ENCODE results near the gene RTN4. TPM values are rescaled to one million over a fixed set of nuclear protein-coding genes. Genes with fewer than 3 reads are reported as not detected.
"Not testable (repeated sequence)": the region's sequence is repeated elsewhere in the genome, so short reads cannot be mapped to it uniquely, and the experiment has no call there.

RTN4 gene
- total RNA-seq, 1 donor from 2014 or later, result 414 TPM

DNA sequence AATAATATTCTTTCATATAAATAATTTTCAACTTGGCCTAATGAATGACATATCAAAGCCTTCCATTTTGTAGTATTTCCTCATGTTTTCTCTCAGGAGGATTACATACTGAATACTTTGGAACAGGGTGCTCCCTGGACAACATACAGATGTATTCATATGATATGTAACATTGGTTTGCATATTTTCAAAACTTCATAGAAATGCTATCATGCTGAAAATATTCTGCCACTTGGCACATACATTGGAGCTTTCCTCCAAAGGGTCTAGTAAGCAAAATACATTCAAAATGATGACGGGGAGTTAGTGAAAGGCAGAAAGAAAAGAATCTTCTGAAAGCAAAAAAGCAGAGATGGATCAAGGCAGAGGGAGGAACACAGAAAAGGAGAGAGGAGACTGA, 38.1 kb upstream of the RTN4 start:
- Histone ChIP-seq H3K9me3 (ENCODE audit: control insufficient read depth in 3 of 3, low read length in 3 of 3) (no peaks in the 10 kb centered on the region), H3K27ac (ENCODE audit: low read depth, low read length) (no peak overlapping the region), H3K4me1 (ENCODE audit: control insufficient read depth in 3 of 3, insufficient read depth in 3 of 3, low read length in 3 of 3) (no peaks in the 10 kb centered on the region), H3K36me3 (ENCODE audit: control insufficient read depth in 3 of 3, insufficient read depth in 3 of 3, low read length in 3 of 3) (no peaks in the 10 kb centered on the region), H3K9ac (ENCODE audit: low read depth in 1 of 3, low read length in 3 of 3) (no peak overlapping the region), H3K27me3 (ENCODE audit: control insufficient read depth in 3 of 3, insufficient read depth in 3 of 3, low read length in 3 of 3) (no peaks in the 10 kb centered on the region), H3K4me3 (ENCODE audit: low read length in 3 of 3) (no peak overlapping the region)

DNA sequence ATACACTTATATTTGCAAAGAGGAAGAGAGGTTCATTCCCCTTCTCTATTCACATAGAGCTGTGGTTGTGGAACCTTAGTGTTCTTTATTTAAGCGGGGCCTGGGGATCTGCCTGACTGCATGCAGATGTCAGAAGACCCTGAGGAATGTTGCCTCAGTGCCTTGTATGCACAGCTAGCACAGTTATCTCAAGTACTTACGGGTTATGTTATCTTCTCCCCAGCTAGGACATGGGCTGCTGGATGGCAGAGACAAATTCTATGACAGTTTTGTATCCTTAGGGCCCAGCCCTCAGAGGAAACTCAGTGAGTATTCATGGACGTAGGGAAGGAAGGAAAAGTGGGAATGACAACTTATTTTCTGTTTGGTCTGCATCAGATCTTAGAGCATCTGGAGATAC, 37.7 kb upstream of the RTN4 start:
- H3K4me3 ChIP-seq (ENCODE audit: low read length in 3 of 3), result no peak overlapping the region
- no peak overlapping the region for H3K9ac ChIP-seq (ENCODE audit: low read depth in 1 of 3, low read length in 3 of 3)
- no peaks in the 10 kb centered on the region for H3K27me3 ChIP-seq (ENCODE audit: control insufficient read depth in 3 of 3, insufficient read depth in 3 of 3, low read length in 3 of 3)
- no peak overlapping the region for H3K27ac ChIP-seq (ENCODE audit: low read depth, low read length)
- no peaks in the 10 kb centered on the region for H3K4me1 ChIP-seq (ENCODE audit: control insufficient read depth in 3 of 3, insufficient read depth in 3 of 3, low read length in 3 of 3)
- no peaks in the 10 kb centered on the region for H3K9me3 ChIP-seq (ENCODE audit: control insufficient read depth in 3 of 3, low read length in 3 of 3)
- no peaks in the 10 kb centered on the region for H3K36me3 ChIP-seq (ENCODE audit: control insufficient read depth in 3 of 3, insufficient read depth in 3 of 3, low read length in 3 of 3)

DNA sequence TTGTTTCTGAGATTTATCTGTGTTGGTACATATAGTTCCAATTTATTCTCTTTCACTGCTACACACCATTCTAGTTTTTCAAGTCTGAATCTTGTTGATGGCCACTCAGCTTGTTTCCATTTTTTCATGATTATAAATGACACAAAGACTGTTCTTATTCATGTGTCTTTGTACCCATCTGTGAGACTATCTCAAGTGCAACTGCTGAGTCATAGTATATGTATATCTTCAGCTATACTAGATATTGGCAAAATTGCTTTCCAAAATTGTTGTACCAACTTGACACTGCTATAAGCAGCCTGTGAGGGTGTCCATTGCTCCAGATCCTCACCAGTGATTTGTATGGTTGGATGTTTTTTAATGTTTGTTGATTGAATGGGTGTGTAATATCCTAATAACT, 37.2 kb upstream of the RTN4 start:
- H3K27me3 ChIP-seq (ENCODE audit: control insufficient read depth in 3 of 3, insufficient read depth in 3 of 3, low read length in 3 of 3), result no peaks in the 10 kb centered on the region
- H3K36me3 ChIP-seq (ENCODE audit: control insufficient read depth in 3 of 3, insufficient read depth in 3 of 3, low read length in 3 of 3), result no peaks in the 10 kb centered on the region
- H3K4me3 ChIP-seq (ENCODE audit: low read length in 3 of 3), result no peak overlapping the region
- no peaks in the 10 kb centered on the region for H3K4me1 ChIP-seq (ENCODE audit: control insufficient read depth in 3 of 3, insufficient read depth in 3 of 3, low read length in 3 of 3)
- no peak overlapping the region for H3K9ac ChIP-seq (ENCODE audit: low read depth in 1 of 3, low read length in 3 of 3)
- H3K27ac ChIP-seq (ENCODE audit: low read depth, low read length), result no peak overlapping the region
- H3K9me3 ChIP-seq (ENCODE audit: control insufficient read depth in 3 of 3, low read length in 3 of 3), result no peaks in the 10 kb centered on the region

DNA sequence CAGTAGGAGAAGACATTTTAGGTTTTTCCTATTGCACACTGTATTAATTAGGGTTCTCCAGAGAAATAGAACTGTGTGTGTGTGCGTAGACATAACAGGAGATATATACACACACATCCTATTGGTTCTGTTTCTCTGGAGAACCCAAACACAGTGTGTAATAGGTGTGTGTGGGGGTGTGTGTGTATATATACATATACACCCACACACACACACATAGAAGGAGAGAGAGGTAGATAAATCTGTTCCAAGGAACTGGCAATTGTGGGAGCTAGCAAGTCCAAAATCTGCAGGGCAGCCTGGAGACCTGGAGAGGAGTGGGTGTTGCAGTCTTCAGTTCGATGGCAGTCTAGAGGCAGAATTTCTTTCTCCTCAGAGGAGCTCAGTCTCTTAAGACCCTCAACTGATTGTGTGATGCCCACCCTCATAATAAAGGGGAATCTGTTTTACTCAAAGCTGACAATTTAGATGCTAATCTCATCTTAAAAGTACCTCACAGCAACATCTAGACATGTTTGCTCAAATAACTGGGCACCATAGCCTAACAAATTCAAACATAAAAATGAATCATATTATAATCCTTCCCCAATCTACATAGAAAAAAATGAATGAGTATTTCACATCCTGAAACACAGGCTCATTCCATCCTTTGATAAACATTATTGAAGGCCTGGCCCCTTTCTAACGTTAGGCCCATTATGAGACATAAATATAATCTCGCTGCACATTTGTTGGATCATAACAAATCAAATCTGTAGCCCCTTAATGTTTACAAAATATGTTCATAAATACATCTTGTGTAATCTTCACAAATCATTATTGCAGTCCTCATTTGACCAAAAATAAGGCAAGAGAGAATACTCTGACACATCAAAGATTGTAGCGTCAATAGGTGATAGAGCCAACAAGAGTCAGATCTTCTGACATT, 35.1 kb upstream of the RTN4 start:
- Histone ChIP-seq H3K27ac (ENCODE audit: low read depth, low read length) (no peak overlapping the region), H3K27me3 (ENCODE audit: control insufficient read depth in 3 of 3, insufficient read depth in 3 of 3, low read length in 3 of 3) (no peaks in the 10 kb centered on the region), H3K4me1 (ENCODE audit: control insufficient read depth in 3 of 3, insufficient read depth in 3 of 3, low read length in 3 of 3) (no peaks in the 10 kb centered on the region), H3K9me3 (ENCODE audit: control insufficient read depth in 3 of 3, low read length in 3 of 3) (no peaks in the 10 kb centered on the region), H3K36me3 (ENCODE audit: control insufficient read depth in 3 of 3, insufficient read depth in 3 of 3, low read length in 3 of 3) (no peaks in the 10 kb centered on the region), H3K9ac (ENCODE audit: low read depth in 1 of 3, low read length in 3 of 3) (no peak overlapping the region), H3K4me3 (ENCODE audit: low read length in 3 of 3) (no peak overlapping the region)

DNA sequence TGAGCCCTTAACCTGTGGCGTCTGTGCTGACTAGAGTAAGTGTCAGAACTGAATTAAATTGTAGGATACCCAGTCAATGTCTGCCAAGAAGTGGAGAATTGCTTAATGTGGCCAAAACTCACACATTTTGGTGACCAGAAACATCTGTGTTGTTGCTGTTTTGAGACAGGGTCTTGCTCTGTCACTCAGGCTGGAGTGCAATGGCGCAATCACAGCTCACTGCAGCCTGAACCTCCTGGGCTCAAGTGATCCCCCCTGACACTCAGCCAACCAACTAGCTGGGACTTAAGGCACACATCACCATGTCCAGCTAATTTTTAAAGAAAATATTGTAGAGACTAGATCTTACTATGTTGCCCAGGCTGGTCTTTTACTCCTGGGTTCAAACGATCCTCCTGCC, 34.4 kb upstream of the RTN4 start:
- no peaks in the 10 kb centered on the region for H3K4me1 ChIP-seq (ENCODE audit: control insufficient read depth in 3 of 3, insufficient read depth in 3 of 3, low read length in 3 of 3)
- H3K9ac ChIP-seq (ENCODE audit: low read depth in 1 of 3, low read length in 3 of 3), result no peak overlapping the region
- no peaks in the 10 kb centered on the region for H3K9me3 ChIP-seq (ENCODE audit: control insufficient read depth in 3 of 3, low read length in 3 of 3)
- H3K27ac ChIP-seq (ENCODE audit: low read depth, low read length), result no peak overlapping the region
- no peaks in the 10 kb centered on the region for H3K36me3 ChIP-seq (ENCODE audit: control insufficient read depth in 3 of 3, insufficient read depth in 3 of 3, low read length in 3 of 3)
- no peak overlapping the region for H3K4me3 ChIP-seq (ENCODE audit: low read length in 3 of 3)
- no peaks in the 10 kb centered on the region for H3K27me3 ChIP-seq (ENCODE audit: control insufficient read depth in 3 of 3, insufficient read depth in 3 of 3, low read length in 3 of 3)

DNA sequence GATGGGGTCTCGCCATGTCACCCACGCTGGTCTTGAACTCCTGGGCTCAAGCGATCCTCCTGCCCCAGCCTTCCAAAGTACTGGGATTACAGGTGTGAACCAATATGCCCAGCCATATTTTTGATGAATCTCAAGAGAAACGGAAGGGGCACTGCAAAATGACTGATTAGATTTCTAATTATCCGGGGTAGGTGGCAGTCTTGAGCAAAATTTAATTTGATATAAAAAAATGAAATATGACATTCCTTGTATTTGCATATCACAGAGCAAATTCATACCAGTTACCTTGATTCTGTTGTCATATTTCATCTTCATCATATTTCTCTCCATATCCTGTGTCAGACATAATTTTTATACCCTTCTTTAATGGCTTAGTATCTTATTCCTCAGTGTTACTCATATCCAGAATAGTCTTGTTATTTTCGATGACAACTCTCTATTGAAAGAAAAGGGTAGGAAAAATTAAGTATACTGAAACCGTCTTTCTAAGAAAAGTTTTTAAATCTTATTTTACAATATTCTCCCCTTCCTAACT, 30.0 kb upstream of the RTN4 start:
- no peaks in the 10 kb centered on the region for H3K36me3 ChIP-seq (ENCODE audit: control insufficient read depth in 3 of 3, insufficient read depth in 3 of 3, low read length in 3 of 3)
- H3K27me3 ChIP-seq (ENCODE audit: control insufficient read depth in 3 of 3, insufficient read depth in 3 of 3, low read length in 3 of 3), result no peaks in the 10 kb centered on the region
- no peak overlapping the region for H3K27ac ChIP-seq (ENCODE audit: low read depth, low read length)

DNA sequence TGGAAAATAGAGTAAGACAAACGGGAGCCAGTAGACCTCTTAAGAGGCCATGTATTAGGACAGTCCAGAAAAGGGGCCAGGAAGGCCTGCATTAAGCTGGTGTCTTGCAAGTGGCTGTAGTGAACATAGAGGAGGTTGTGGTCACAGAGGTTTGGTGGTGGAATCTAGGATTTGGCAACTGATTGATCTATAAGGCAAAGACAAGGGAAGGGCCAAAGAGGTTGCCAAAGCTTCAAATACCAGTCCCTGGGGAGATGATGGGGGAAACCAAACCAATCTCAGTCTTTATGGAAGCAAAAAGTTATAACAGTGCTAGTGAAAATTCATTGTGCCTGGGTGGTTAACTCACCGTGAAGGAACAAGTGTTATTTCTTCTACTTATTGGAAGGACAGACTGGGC, 28.7 kb upstream of the RTN4 start:
- Histone ChIP-seq H3K27me3 (ENCODE audit: control insufficient read depth in 3 of 3, insufficient read depth in 3 of 3, low read length in 3 of 3) (no peaks in the 10 kb centered on the region), H3K9ac (ENCODE audit: low read depth in 1 of 3, low read length in 3 of 3) (no peak overlapping the region), H3K36me3 (ENCODE audit: control insufficient read depth in 3 of 3, insufficient read depth in 3 of 3, low read length in 3 of 3) (no peaks in the 10 kb centered on the region), H3K4me1 (ENCODE audit: control insufficient read depth in 3 of 3, insufficient read depth in 3 of 3, low read length in 3 of 3) (no peaks in the 10 kb centered on the region), H3K27ac (ENCODE audit: low read depth, low read length) (no peak overlapping the region), H3K4me3 (ENCODE audit: low read length in 3 of 3) (no peak overlapping the region), H3K9me3 (ENCODE audit: control insufficient read depth in 3 of 3, low read length in 3 of 3) (no peaks in the 10 kb centered on the region)

More for the DNA sequence above, 30.0 kb upstream of the RTN4 start:
- H3K4me3 ChIP-seq (ENCODE audit: low read length in 3 of 3), result no peak overlapping the region
- H3K9ac ChIP-seq (ENCODE audit: low read depth in 1 of 3, low read length in 3 of 3), result no peak overlapping the region
- no peaks in the 10 kb centered on the region for H3K4me1 ChIP-seq (ENCODE audit: control insufficient read depth in 3 of 3, insufficient read depth in 3 of 3, low read length in 3 of 3)
- no peaks in the 10 kb centered on the region for H3K9me3 ChIP-seq (ENCODE audit: control insufficient read depth in 3 of 3, low read length in 3 of 3)

DNA sequence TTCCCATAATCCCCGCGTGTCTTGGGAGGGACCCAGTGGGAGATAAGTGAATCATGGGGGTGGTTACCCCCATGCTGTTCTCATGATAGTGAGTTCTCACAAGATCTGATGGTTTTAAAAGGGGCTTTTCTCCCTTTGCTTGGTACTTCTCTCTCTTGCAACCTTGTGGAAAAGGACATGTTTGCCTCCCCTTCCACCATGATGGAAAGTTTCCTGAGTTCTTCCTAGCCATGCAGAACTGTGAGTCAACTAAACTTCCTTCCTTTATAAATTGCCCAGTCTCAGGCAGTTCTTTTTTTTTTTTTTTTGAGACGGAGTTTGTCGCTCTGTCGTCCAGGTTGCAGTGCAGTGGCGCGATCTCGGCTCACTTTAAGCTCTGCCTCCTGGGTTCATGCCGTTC, 26.5 kb upstream of the RTN4 start:
- no peaks in the 10 kb centered on the region for H3K27me3 ChIP-seq (ENCODE audit: control insufficient read depth in 3 of 3, insufficient read depth in 3 of 3, low read length in 3 of 3)
- no peaks in the 10 kb centered on the region for H3K36me3 ChIP-seq (ENCODE audit: control insufficient read depth in 3 of 3, insufficient read depth in 3 of 3, low read length in 3 of 3)
- no peak overlapping the region for H3K9ac ChIP-seq (ENCODE audit: low read depth in 1 of 3, low read length in 3 of 3)
- H3K4me3 ChIP-seq (ENCODE audit: low read length in 3 of 3), result no peak overlapping the region
- no peak overlapping the region for H3K27ac ChIP-seq (ENCODE audit: low read depth, low read length)
- no peaks in the 10 kb centered on the region for H3K4me1 ChIP-seq (ENCODE audit: control insufficient read depth in 3 of 3, insufficient read depth in 3 of 3, low read length in 3 of 3)
- H3K9me3 ChIP-seq (ENCODE audit: control insufficient read depth in 3 of 3, low read length in 3 of 3), result no peaks in the 10 kb centered on the region

DNA sequence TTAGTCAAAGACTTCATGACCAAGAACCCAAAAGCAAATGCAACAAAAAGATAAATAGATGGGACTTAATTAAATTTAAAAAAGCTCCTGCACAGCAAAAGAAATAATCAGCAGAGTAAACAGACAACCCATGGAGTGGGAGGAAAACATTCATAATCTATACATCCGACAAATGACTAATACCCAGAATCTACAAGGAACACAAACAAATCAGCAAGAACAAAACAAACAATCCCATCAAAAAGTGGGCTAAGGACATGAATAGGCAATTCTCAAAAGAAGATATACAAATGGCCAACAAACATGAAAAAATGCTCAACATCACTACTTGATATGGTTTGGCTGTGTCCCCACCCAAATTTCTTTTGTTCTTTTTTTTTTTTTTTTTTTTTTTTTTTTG, 25.8 kb upstream of the RTN4 start:
- H3K9ac ChIP-seq (ENCODE audit: low read depth in 1 of 3, low read length in 3 of 3); H3K4me3 ChIP-seq (ENCODE audit: low read length in 3 of 3); H3K27me3 ChIP-seq (ENCODE audit: control insufficient read depth in 3 of 3, insufficient read depth in 3 of 3, low read length in 3 of 3); H3K27ac ChIP-seq (ENCODE audit: low read depth, low read length); H3K9me3 ChIP-seq (ENCODE audit: control insufficient read depth in 3 of 3, low read length in 3 of 3); H3K36me3 ChIP-seq (ENCODE audit: control insufficient read depth in 3 of 3, insufficient read depth in 3 of 3, low read length in 3 of 3); H3K4me1 ChIP-seq (ENCODE audit: control insufficient read depth in 3 of 3, insufficient read depth in 3 of 3, low read length in 3 of 3): not testable (repeated sequence)

All from skeletal muscle tissue (tissue), 4 donors.